HG02943 (cell line): ENCODE measurements around the gene ADRA2C.

Experiments
- ATAC-seq: cut with Tn5 transposase; IDR thresholded peaks from one replicate; pipeline ENCODE4 v1.9.1; 2021; ENCODE audit warnings: mild to moderate bottlenecking, low read depth, moderate library complexity; ENCODE audit not compliant: unreplicated experiment

Gene ADRA2C

DNA sequence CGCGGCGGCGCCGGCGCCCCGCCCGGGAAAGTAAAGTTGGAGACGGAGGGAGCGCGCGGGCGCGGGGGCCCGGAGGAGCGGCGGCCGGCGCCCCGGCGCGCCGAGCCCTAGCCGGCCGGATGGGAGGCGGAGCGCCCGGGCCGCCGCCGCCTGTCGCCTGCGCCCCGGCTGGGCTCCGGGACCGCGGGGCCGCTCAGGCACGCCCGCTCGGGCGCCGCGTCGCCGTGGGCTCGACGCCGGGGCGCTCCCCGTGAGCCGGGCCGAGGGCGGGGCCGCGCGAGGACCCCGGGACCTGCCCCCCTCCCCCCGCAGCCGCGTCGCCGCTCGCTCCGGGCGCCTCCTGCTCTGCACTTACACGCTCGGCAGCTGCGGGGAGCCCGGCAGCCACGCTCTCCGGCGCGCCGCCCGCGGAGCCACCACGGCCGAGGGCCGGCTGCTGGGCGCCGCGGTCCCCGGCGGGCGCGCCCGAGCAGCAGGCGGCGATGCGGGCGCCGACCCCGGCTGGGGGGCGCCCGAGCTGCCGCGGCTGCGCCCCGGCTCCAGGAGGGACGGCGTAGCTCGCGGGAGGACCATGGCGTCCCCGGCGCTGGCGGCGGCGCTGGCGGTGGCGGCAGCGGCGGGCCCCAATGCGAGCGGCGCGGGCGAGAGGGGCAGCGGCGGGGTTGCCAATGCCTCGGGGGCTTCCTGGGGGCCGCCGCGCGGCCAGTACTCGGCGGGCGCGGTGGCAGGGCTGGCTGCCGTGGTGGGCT is at the start of gene ADRA2C:
ADRA2C (plus strand) TSS at position 350 of the 749 bp plus-strand sequence; CDS start at position 572, 222 bp downstream.
- ATAC-seq: no peak

DNA sequence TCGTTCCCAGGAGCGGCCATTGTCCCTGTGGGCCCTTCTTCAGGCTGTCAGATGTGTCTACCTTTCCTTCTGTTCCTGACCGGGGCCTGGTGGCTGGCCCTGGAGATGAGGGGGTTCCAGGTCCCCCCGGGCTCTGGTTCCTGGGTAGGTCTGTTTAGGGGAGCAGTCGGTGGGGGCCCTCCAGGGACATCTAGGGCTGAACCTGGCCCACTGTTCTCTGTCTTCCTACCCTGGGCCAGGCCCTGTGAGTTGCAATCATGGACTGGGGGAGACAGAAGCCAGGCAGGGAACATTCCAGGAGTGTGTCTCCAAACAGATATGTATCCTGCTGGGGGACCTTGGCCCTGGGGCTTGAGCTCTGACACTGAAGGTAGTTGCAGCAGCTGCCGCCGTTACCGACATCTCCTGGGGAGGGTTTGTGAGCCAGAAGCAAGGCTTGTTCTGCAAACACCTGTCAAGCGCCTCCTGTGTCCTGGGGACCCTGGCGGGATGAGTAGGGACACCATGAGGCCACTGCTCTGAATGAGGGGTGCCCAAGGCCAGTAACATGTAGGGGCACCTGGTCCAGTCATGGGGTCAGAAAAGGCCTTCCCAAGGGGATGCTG is 49.5 kb upstream of the ADRA2C start:
- no peak for ATAC-seq

DNA sequence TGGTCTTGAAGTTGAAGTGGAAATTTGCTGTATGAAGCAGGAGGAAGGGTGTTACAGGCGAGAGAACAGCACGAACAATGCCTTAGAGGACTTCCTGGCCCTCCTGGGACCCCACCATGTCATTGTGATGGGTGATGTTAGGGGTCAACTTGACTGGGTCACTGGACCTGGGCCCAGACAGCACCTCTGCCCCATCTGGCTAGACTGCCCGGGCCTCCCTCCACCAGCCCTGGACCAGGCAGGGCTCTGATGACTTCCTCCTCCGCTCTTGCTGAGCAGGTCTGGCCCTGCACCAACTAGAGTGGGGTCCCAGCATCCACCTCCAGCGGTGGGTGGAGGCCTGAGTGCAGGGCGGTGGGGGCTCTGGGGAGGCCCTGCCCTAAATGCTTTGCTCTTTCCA is 48.9 kb upstream of the ADRA2C start:
- no peak for ATAC-seq

DNA sequence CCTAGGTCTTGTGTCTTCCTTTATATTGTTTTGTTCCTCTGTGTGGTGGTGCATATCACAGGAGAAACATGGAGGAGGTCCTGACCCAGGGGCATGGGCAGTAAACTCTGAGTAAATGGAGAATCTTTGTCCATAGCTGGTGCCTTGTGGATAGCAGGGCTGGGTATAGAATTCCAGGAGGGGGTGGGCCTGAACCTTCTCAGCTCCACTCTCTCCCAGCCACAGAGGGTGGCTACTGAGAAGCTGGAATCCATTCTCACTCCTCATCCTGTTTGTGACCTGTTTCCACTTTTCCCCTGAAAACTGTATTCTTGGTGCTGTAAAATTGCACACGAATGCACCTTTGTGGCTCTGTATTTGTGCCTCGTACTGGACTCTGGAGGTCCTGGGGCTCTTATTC is 47.7 kb upstream of the ADRA2C start:
- ATAC-seq: no peak

DNA sequence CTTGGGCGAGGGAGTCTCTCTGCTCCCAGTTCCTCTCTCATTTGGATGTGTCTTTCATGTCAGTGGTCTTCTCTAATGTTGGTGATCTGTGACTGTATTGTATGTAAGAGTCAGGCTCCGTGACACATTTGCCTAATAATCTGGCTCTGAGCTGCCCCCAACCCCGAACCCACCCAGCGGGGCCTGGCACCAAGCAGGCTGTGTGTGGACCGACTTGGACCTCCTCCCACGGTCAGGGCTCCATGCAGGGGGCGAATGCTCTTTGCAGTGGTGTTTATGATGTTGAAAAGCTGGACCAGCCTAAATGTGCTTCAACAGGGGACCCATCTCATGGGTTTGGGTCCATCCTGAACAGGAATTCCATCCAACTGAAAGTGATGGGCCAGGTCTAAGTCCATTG is 47.0 kb upstream of the ADRA2C start:
- ATAC-seq: no peak

DNA sequence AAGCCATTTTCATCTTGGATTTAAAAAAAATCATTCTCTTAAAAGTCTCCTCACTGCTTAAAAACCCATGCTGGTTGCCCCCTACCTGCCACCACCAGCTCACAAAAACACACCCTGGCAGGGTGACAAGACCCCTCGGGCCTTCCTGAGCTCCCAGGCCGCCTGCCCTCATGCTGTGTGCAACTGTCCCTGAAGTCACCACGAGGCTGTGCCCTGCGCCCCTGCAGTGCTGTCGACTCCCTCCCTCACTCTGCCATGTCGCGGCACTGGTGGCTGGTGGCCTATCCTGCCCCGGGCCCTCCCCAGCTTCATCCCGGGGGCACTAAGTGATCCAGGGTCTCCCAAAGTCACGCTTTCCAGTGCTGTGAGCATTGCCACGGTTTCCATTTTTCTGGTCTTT is 46.3 kb upstream of the ADRA2C start:
- ATAC-seq: no peak

DNA sequence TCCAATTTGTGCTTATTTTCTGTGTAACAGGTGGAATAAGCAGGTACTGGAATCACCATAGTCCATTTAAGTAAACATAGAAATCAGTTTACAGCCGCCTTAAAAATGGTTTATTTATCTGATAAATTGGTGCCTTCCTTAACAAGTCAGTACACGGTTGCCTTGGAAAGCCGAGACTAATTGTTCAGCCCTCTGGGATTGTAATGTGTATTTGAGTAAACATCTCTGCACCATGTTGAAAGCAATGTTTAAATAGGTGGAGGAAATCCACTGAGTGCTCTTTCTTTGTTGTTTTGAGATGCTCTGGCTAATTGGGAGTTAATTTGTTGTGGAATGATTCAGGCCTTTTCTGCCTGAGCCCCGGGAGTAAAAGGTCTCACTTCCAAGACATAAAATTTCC is 45.7 kb upstream of the ADRA2C start:
- ATAC-seq: no peak

DNA sequence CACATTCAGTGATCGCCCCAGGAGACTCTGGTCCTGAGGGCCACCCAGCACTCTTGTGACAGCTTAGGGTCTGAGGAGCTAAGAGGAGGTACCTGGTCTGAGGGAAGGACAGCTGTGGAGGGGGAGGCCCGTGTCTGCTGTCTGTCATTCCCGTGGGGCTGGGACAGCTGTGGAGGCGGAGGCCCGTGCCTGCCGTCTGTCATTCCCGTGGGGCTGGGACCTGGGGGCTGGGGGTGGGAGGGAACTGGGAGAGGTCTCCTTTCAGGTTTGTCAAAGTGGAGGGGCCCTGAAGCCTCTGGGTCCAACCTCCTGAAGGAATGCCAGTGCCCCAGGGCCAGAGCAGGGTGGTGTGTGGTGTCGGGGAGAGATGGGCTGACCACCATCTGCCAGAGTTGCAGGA is 45.0 kb upstream of the ADRA2C start:
- ATAC-seq: no peak

DNA sequence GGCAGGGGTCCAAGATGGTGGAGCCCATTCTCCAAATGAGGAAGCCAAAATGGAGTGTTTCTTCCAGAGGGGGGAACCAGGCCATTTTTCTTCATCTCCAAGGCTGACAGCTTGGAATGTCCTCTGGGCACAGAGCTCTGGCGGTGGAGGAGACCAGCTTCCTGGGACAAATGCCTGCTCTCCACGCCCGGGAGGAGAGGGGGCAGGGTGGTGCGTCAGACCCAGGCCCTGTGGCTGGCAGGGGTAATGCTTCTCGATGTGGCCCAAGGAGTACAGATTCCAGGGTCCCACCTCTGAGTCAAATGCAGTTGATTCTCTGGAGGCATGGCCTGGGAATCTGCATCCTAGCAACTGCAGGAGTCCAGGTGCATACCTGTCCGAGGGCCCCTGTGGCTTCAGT is 44.6 kb upstream of the ADRA2C start:
- no peak for ATAC-seq

DNA sequence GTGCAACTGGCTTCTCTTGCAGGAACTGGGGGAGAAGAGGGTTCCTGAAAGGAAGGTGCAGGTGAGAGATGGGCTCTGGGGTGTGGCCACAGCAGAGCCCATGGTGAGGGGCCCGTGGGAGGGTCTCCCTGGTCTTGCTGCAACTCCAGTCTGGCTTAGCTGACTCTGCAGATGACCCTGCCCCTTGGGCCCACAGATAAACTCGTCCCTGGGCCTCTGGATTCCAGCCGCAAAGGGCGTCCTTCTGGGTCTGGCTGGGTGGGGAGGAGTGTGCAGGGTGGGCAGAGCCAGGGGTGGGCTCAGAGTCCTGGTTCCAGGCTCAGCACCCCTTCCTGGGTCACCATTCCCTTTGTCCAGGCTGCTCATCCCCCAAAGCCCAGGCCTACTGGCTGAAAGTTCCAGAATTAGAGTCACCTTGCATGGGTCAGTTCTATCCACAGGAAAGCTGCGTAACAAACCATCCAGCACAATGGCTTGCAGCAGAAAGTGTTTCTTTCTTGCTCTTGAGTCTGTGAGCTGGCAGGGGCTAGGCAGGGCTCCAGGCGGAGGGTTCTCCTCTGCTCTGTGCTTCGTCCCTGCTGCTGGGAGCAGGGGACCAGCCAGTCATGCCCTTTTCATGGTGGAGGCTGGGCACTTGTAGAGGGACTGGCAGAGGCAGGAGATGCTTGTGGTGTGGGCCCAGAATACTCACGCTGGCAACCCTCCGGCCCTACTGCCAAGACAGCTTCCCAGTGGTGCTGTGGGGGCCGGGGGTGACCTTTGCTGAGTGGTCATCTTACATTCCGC is 43.5 kb upstream of the ADRA2C start:
- ATAC-seq: no peak

DNA sequence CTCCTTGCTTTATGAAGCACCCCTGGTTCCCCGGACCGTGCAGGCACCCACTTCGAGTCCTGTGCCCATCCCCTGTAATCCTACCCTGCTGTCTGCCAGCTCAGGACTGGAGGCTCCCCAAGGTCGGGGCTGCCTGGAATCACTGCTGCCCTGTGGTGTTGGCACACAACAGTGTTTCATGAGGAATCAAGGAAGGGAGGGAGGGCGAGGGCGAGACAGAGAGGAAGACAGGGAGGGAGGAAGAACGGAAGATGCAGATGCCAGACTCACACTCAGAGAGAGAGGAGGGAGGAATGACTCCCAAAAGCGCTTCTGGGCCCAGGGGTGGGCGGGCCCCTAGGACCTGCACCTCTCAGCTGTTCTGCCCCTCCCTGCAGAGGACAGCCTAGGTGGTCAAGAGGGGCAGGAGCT is 42.9 kb upstream of the ADRA2C start:
- no peak for ATAC-seq

DNA sequence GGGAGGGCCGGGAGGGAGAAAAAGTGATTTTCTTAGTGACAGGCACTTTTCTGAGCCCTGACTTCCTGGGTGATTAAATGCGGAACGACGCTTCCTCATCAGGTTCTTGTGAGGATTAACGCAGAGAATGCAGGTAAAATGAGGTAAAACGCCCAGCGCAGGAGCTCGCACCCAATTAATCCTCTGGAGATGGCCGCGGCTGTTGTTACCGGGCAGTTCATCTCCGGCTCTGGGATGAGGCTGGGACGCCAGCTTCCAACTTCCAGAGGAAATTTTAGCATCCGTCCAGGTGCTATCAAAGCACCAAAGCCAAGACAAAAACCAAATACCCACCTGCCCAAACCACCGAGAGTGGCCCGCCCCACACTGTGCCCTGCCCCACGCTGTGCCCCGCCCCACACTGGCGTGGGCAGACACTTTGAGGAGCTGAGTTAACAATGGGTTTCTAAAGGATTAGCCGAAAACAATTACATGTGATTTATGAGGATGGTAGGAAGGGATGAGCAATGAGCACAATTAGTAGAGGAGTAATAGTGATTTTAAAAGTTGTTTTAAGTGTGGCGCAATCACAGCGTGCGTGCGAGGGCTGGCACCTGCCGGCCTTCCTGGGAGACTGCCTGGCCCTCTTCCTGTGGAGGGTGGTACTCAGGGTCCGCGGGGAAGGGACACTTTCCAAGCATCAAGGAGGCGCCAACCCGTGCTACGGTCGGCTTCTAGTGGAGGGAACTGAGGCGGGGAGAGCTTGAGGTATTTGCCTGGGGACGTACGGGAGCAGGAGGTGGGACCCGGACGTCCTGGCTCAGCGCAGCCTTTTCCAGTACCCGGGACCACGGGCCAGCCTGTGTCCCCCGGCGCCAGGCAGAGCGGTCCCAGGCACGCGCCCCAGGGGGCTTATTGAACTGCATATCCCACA is 41.6 kb upstream of the ADRA2C start:
- no peak for ATAC-seq

DNA sequence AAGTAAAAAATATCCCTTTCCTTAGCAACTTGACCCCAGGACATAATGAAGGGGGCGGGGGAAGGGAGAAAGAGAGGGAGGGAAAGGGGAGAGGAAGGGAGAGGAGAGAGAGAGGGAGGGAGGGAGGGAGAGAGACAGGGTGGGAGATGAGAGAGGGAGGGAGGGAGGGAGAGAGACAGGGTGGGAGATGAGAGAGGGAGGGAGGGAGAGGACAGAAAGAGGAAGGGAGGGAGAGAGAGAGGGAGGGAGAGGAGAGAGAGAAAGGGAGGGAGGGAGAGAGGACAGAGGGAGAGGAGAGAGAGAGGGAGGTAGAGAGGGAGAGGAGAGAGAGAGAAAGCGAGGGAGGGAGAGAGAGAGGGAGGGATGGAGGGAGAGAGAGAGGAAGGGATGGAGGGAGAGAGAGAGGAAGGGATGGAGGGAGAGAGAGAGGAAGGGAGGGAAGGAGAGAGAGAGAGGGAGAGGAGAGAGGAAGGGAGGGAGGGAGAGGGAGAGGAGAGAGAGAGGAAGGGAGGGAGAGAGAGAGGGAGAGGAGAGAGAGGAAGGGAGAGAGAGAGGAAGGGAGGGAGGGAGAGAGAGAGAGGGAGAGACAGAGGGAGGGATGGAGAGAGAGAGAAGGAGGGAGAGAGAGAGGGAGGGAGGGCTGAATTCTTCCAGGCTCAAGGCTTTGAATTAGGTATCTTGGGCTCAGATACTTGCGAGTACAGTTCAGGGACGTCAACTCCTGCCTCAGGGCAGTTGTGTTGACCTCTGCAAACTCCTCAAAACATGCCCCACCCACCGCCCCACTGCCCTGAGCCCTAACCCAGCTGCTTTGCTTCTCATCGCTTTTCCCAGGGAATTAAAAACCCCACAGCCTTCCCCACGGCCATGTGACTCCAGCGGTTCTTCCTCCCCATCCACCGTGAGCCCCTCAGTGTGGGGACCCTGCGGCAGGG is 40.0 kb upstream of the ADRA2C start:
- ATAC-seq: no peak

DNA sequence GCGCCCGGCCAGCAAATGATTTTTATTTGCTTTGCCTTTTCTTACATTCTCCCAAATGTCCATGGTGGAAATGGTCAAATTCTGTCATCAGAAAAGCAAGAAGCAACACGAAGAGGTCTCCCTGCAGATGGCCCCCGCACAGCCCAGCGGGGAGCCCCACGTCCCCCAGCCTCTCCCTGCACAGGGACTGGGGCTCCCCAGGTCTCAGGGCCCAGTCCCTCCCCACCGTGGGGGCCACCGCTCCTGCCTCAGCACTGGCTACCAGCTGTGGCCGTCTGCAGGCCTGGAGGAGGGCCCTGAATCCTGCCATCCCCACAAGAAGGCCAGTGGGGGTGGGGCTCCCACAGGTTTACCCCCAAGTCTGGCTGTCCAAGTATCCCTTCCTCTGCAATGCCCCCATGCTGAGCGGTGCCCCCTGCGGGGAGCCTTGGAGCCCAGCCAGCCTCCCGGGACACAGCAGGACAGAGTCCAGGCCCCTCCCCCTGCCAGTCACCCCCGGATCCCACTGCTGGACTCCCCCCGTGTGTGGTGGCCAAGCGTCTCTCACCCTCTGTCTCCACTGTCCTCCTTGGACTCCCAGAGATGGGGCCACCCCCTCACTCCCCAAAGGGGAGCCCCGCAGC is 38.2 kb upstream of the ADRA2C start:
- no peak for ATAC-seq

DNA sequence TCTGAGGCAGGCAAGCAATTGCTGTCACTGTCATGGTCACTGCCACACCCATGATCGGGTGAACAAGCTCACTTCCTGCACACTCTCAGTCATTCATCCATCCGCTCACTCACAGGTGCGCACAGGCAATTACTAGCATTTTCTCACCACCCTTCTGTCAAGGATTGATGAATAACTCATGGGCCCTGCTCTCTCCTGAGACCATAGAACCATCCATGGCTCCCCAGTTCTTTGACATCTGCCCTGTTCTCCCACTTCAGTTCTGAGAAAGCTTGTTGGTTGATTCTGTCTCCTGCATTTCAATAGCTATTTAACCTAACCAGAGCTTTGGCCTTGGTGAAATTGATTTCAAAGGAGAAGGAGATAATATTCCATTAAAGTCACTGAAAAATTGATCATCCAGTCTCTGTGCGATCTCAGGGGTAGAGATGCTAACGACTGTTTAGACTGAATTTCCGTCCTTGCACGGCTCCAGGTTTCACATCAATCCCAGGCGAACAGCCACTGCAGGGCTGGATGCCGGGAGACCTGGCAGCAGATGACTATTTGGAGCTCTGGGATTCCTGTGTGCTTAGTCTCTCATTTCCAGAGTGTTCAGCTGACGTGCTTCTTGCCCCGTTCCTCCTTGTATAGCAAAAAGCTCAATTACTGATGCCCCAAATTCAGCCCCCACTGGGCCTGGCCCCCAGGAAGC is 36.9 kb upstream of the ADRA2C start:
- ATAC-seq: no peak

DNA sequence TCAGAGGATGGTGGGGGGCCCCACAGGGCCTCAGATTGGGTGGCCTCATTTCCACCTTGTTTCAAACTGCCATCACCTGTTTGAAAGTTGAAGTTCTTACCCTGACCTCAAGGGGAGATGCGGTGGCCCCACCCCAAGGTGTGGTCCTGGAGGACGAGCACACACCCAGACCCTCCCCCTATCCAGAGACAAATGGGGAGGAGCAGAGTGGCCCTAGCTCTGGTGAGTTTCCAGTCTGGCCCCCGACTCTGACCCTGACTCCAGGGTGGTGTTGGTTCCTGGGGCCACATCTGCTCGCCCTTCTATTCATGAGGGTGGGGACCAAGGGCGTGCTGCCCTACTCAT is 36.3 kb upstream of the ADRA2C start:
- ATAC-seq: no peak

DNA sequence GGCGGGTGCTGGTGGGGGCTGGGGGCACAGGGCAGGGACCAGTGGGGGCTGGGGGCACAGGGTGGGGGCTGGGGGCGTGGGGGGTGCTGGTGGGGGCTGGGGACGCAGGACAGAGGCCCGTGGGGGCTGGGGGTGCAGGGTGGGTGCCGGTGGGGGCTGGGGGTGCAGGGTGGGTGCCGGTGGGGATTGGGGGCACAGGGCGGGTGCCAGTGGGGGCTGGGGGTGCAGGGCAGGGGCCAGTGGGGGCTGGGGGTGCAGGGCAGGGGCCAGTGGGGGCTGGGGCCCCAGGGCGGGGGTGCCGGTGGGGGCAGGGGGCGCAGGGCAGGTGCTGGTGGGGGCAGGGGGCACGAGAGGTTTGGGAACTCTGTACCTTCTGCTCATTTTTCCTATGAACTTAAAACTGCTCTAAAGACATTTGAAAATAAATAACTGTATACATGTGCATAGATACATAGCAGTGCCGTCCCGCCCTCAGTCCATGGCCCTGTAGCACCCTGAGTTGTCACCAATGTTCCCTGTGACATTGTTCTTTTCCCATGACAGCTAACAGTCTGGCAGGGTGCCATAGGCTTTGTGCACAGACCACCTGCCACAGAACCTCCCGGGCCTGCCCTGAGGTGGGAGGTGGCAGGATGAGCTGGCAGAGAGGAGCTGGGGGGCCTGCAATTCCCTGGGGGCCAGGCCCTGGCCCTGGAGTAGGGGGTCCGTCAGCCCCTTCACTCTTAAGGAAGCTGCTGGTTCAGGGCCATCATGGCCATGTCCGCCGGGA is 35.6 kb upstream of the ADRA2C start:
- no peak for ATAC-seq
